ENCODE data around the gene HNRNPF. TPM values are rescaled to one million over a fixed set of nuclear protein-coding genes. Genes with fewer than 3 reads are reported as not detected.

Gene HNRNPF
- polyA plus RNA-seq, 1 experiment: 178 TPM

DNA sequence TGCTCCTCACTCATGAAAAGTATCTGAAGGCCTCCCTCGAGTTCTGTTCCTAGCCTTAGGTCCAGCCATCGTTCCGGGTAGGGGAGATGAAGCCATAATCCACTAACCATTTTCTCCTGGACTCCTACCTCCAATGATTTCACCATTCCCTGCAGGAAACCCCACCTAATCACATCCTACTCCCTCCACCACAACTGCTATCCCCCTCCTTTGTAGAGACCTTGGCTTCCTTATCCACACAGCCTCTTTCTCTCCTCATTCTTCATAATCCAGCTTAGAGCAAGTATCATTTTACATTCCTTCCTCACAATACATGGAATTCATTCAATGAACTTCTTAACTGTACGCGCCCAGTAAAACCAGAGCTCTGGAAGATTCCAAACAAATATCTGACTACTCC is 18.7 kb downstream of the HNRNPF start:
- Histone ChIP-seq H3K4me3 (ENCODE audit: low read depth, low read length) (no peak overlapping the region), H3K9me3 (ENCODE audit: control insufficient read depth, insufficient read depth, low read length) (no peaks in the 10 kb centered on the region), H3K27me3 (ENCODE audit: control insufficient read depth, insufficient read depth, low read length) (no peaks in the 10 kb centered on the region), H3K27ac (ENCODE audit: low read depth, low read length) (no peak overlapping the region)
- ChIA-PET POLR2A (no interaction called here), CTCF (interaction anchor here (0.9 to 2.5 kb wide), 6 partner anchors 9 to 210 kb away, joined by 3 to 17 read pairs (median 6); no protein-coding TSS in a partner anchor)
- TF ChIP-seq CTCF (IDR thresholded peaks at IDR 0.05; ENCODE audit: low read depth, low read length): no peak
- DNase-seq (ENCODE audit: low read depth, low spot score): no peak

GRCh38 chr10:43389867-43390266 is 19.1 kb downstream of the HNRNPF start:
- Histone ChIP-seq H3K27ac (ENCODE audit: low read depth, low read length) (no peak overlapping the region), H3K27me3 (ENCODE audit: control insufficient read depth, insufficient read depth, low read length) (no peaks in the 10 kb centered on the region), H3K4me3 (ENCODE audit: low read depth, low read length) (no peak overlapping the region), H3K9me3 (ENCODE audit: control insufficient read depth, insufficient read depth, low read length) (no peaks in the 10 kb centered on the region)
- TF ChIP-seq CTCF (IDR thresholded peaks at IDR 0.05; ENCODE audit: low read depth, low read length): no peak
- ChIA-PET POLR2A (no interaction called here), CTCF (interaction anchor here (0.9 to 2.5 kb wide), 5 partner anchors 8 to 210 kb away, joined by 3 to 17 read pairs (median 5); no protein-coding TSS in a partner anchor)
- DNase-seq (ENCODE audit: low read depth, low spot score): no peak

DNA sequence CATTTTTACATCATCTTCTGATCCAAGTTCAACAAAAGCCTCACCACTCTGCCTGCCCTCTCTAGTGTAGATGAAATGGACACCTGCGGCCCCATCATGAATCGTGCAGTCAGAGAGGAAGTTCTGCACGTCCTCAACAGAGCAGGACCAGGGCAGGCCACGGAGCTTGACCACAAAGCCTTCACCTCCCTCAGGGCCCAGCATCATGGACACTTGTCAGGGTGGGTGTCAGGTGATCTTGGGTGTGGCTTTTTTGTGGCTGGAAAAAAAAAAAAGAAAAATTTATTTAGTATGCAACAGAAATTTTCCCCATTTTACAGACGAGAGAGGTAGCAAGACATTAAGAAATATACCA is 21.3 kb downstream of the HNRNPF start:
- no peak for DNase-seq (ENCODE audit: low read depth, low spot score)

GRCh38 chr10:43386981-43387677 is 21.9 kb downstream of the HNRNPF start:
- POLR2A ChIA-PET: no interaction called here
- no peaks in the 10 kb centered on the region for H3K27me3 ChIP-seq (ENCODE audit: control insufficient read depth, insufficient read depth, low read length)
- no peak for DNase-seq (ENCODE audit: low read depth, low spot score)
- no peak for TF ChIP-seq CTCF (IDR thresholded peaks at IDR 0.05; ENCODE audit: low read depth, low read length)
- no peaks in the 10 kb centered on the region for H3K9me3 ChIP-seq (ENCODE audit: control insufficient read depth, insufficient read depth, low read length)
- no peak overlapping the region for H3K4me3 ChIP-seq (ENCODE audit: low read depth, low read length)
- no peak overlapping the region for H3K27ac ChIP-seq (ENCODE audit: low read depth, low read length)
- CTCF ChIA-PET: no interaction called here

More for the DNA sequence above, 21.3 kb downstream of the HNRNPF start:
- Histone ChIP-seq H3K27me3 (ENCODE audit: control insufficient read depth, insufficient read depth, low read length) (no peaks in the 10 kb centered on the region), H3K9me3 (ENCODE audit: control insufficient read depth, insufficient read depth, low read length) (no peaks in the 10 kb centered on the region), H3K4me3 (ENCODE audit: low read depth, low read length) (no peak overlapping the region), H3K27ac (ENCODE audit: low read depth, low read length) (no peak overlapping the region)
- no peak for TF ChIP-seq CTCF (IDR thresholded peaks at IDR 0.05; ENCODE audit: low read depth, low read length)
- ChIA-PET POLR2A (no interaction called here), CTCF (interaction anchor here (0.7 to 1.0 kb wide), 2 partner anchors 74 to 257 kb away, joined by 3 to 5 read pairs; no protein-coding TSS in a partner anchor)

- CTCF ChIA-PET: interaction anchor here (0.8 kb wide), 1 partner anchor 75 kb away, joined by 4 read pairs; no protein-coding TSS in a partner anchor
- POLR2A ChIA-PET: no interaction called here
- Histone ChIP-seq H3K9me3 (ENCODE audit: control insufficient read depth, insufficient read depth, low read length) (no peaks in the 10 kb centered on the region), H3K27me3 (ENCODE audit: control insufficient read depth, insufficient read depth, low read length) (no peaks in the 10 kb centered on the region), H3K4me3 (ENCODE audit: low read depth, low read length) (no peak overlapping the region), H3K27ac (ENCODE audit: low read depth, low read length) (no peak overlapping the region)
- TF ChIP-seq CTCF (IDR thresholded peaks at IDR 0.05; ENCODE audit: low read depth, low read length): no peak
- no peak for DNase-seq (ENCODE audit: low read depth, low spot score)
These were observed 22.4 kb downstream of the HNRNPF start for GRCh38 chr10:43386549-43386948.
